ENCODE results near the gene TRIM54. TPM values are rescaled to one million over a fixed set of nuclear protein-coding genes. Genes with fewer than 3 reads are reported as not detected.

Gene TRIM54
- total RNA-seq, result 40.5 TPM

- DNase-seq, result peak; percentile 75
Measured at GRCh38 chr2:27281855-27282559, at the start of gene TRIM54. Gene TRIM54 (plus strand): TSS chr2:27282429. CDS start chr2:27282732, 303 bp downstream.

DNA sequence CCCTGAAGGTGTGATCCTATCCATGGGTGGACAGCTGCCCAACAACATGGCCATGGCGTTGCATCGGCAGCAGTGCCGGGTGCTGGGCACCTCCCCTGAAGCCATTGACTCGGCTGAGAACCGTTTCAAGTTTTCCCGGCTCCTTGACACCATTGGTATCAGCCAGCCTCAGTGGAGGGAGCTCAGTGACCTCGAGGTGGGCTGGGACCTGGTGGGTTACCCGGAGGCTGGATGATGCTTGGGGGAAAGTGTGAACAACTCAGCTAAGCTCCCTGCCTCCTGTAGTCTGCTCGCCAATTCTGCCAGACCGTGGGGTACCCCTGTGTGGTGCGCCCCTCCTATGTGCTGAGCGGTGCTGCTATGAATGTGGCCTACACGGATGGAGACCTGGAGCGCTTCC is 48.9 kb upstream of the TRIM54 start:
- DNase-seq, result no peak

GRCh38 chr2:27236136-27236535 is 46.1 kb upstream of the TRIM54 start:
- no peak for DNase-seq

GRCh38 chr2:27236626-27237025 is 45.6 kb upstream of the TRIM54 start:
- no peak for DNase-seq

DNA sequence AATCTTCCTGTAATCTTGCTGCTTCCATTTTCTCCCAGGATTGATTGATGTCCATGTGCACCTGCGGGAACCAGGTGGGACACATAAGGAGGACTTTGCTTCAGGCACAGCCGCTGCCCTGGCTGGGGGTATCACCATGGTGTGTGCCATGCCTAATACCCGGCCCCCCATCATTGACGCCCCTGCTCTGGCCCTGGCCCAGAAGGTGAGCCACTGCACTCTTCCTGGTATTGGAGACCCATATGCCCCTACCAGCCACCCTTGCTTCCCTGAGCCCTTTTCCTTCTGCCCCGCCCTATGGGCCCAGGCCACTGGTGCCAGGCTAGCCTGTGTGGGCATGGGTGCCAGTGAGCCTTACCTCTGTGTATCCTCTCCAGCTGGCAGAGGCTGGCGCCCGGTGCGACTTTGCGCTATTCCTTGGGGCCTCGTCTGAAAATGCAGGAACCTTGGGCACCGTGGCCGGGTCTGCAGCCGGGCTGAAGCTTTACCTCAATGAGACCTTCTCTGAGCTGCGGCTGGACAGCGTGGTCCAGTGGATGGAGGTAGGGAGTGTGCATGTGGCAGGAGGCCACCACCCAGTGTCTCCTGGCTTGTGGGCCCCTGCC is 44.8 kb upstream of the TRIM54 start:
- no peak for DNase-seq

GRCh38 chr2:27238976-27239375 is 43.3 kb upstream of the TRIM54 start:
- DNase-seq, result no peak

- no peak for DNase-seq
Measured at GRCh38 chr2:27240406-27240805, 41.8 kb upstream of the TRIM54 start.

DNA sequence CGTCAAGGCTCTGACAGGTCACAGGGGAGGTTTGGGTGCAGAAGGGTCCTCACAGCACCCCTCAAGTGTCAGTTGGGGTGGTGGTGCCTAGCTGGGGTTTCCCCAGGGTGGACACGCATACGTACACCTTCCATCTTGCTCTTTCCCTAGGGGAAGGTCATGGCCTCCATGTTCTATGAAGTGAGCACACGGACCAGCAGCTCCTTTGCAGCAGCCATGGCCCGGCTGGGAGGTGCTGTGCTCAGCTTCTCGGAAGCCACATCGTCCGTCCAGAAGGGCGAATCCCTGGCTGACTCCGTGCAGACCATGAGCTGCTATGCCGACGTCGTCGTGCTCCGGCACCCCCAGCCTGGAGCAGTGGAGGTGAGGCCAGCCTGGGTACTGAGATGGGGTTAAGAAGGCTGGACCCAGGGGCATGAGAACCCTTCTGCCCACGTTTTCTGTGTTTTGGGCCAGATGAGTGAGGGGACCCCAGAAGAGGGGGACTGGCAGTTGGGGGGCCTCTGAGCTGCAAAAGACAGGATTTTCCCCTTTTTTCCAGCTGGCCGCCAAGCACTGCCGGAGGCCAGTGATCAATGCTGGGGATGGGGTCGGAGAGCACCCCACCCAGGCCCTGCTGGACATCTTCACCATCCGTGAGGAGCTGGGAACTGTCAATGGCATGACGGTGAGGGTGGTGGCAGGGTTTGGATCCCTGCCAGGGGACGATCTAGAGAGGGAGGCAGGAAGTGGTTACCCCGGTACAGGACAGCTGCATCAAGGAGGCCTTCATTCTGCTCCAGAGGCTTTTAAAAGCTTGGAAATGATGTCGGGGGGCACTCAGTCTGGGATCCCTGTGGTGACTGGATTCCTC is 40.2 kb upstream of the TRIM54 start:
- no peak for DNase-seq

GRCh38 chr2:27242614-27242951 is 39.6 kb upstream of the TRIM54 start:
- no peak for DNase-seq

GRCh38 chr2:27243391-27244130 is 38.7 kb upstream of the TRIM54 start:
- DNase-seq, result peak; percentile 49

DNA sequence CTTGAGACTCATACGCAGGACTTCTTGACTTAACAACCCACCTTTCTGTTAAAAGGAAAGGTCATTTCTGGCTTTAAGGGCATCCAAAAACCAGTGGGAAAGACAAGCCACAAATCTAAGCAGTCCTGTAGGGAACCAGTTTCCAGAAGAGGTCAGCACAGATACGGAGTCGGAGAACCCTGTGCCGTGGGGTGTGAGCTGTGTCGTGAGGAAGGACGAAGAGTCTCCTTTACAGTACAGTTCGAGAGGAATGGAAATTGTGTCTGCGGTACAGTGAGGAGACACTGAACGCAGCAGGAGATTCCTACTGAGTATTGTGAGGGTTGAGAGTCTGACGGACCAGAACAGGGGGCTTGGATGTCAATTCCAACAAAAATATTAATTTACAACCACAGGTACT is 37.1 kb upstream of the TRIM54 start:
- no peak for DNase-seq

GRCh38 chr2:27245626-27246025 is 36.6 kb upstream of the TRIM54 start:
- no peak for DNase-seq

- DNase-seq, result no peak
Measured at GRCh38 chr2:27247893-27248292, 34.3 kb upstream of the TRIM54 start.

DNA sequence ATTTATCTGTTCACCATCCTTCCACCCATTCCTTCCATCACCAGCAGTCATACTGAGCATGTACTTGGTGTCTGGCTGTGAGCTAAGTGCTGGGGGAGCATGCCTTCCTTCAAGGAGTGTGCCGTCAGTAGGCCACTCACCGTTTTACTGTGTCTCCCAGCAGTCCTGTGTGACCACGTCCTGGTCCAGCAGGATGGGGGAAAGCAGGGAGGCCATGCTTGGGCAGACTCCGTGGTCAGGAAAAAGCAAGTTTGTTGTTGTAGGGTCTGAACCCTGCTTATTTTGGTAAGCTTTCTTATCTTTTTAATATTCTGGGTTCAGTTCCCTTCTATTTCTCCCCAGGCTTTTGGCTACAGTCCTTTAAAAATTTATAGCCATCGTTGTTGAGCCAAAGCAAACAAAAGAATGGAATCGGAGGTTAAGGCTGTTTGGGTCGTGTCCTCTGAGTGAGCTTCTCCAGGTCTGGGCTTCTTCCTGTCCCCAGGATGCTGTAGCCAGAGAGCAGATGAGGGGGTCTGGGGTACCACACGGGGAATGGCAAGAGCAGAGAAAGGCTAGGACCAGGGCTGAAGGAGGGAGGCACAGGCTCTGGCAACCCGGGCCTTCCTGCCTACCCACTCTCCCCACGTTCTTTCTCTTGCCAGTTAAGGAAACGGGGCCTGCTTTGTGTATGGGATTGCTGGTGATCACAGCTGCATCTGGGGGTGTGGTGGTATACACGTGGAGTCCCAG is 32.9 kb upstream of the TRIM54 start:
- no peak for DNase-seq

DNA sequence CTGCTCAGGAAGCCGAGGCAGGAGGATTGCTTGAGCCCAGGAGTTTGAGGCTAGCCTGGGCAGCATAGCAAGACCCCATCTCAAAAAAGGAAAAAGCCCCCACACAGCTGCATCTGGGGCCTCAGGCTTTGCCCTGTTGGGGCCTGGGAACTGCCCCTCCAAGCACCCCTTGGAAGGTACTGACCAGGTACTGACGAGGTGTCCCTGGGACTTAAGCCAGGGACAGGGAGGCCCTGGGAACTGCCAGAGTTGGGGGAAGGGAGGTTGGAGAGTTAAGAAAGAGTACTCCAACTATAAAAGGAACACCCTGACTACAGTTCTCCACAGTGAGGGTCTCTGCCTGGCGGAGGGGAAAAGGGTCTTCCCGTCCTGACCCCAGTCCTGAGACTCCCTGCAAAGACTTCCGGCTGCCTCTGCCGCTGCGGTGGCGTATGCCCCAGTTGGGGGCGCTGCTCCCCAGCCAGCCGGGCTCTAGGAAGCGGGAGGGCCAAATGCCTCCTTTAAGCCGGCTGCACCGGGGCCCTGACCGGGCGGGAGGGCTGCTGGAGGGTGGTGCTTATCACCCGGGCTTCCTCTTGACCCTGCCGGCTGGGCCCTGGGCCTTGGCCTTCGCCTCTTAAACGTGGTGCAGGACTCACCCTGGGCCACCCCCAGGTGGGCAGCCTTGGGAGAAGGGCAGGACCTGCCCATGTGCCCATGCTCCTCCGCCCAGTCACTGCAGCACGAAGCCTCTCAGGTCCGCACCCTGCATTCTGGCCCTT is 32.2 kb upstream of the TRIM54 start:
- peak; percentile 35 for DNase-seq

GRCh38 chr2:27250652-27251379 is 31.4 kb upstream of the TRIM54 start:
- no peak for DNase-seq

DNA sequence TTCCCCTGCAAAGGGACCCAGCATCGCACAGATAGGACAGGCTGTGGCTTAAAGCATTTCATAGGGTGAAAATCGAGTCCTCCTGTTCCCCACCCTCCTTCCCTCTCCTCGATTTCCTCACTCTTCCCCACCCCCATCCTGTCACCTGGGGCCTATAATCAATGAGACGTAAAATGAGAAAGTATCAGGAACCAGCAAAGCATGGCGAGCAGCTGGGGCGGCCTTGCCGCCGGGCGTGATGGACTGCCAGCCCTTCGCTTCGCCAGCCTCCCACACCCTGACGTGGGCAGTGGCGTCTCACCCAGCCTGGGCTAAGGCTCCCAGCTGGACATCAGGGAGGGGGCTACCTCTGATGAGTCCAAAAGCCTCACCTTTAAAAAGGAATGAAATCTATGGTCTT is 30.5 kb upstream of the TRIM54 start:
- no peak for DNase-seq

DNA sequence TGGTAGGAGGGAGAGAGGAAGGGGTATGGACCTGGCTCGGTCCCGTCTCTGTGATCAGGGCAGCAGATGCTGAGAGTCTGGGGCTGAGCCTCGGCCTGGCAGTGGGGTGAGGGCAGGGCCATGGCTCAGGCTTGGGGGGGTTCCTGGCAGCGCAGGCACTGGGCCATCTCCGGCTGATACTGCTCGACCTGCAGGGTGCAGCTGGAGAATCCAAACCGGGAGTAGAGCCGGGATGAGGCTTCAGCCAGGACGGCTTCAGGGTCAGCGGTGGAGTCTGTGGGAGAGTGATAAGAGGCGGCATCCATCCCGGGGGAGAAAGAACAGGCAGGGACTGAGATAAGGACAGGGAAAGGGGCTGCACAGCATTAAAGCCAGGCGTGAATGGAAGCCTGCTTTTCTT is 27.0 kb upstream of the TRIM54 start:
- no peak for DNase-seq

GRCh38 chr2:27255660-27256059 is 26.6 kb upstream of the TRIM54 start:
- no peak for DNase-seq

DNA sequence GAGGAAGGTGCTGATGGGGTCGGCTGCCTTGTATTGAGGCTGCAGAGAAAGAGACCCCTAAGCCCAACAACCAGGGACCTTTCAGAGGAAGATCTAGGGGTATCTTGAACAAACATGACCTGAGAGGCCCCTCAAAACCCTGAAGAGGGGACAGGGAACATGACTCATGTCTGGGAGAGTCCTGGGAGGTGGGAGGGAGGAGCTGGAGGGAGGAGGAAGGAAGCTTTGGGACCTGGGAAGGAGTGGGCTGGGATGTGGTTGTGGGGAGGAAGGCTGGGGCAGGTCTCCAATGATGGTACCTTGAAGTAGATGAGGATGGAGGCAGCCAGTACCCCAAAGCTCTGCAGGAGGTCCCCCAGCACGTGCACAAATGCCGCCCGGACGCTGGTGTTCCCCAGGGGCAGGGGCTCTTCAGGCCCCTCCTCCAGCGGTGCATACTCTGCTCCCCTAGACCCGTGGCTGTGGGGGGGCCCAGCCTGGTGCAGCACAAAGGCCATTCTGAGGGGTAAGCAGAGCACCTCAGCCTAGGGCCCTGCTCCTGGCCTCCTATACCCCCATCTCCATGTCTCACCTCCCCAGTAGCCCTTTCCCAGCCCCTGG is 25.3 kb upstream of the TRIM54 start:
- DNase-seq, result no peak

Measured in tongue (tissue), 2 donors.